HEK293 (cell line): ENCODE results near the gene KCTD6.
A peak's percentile ranks its signal among the peaks of the same experiment; 100 is the strongest.

Source experiments
- CTCF ChIA-PET: fragments of 350-600 bp; formaldehyde crosslinking; extraction: SDS; loops from one replicate; lab custom pipeline; 2021; ENCODE audit warnings: antibody characterized with exemption; lab: Yijun Ruan, JAX
- POLR2A ChIA-PET: fragments of 300-600 bp; formaldehyde crosslinking; extraction: SDS; loops from one replicate; lab custom pipeline; 2020; ENCODE audit warnings: antibody characterized with exemption, inconsistent platforms; lab: Yijun Ruan, JAX
- H3K27ac ChIP-seq: fragments of 200-500 bp; sonication (Bioruptor generic); 2 replicates; pipeline ENCODE4 v1.5.1; 2014; ENCODE audit warnings: low read depth, low read length, control low read depth, inconsistent platforms; ENCODE audit errors: extremely low read depth
- H3K36me3 ChIP-seq, 2 experiments: fragments of 200-500 bp in 1 of 2; sonication (Bioruptor generic) in 1 of 2; 1 replicate in 1 of 2; 2 replicates in 1 of 2; pipeline ENCODE4 v1.5.1; 2014 to 2017; ENCODE audit warnings: inconsistent platforms in 2 of 2, low read length in 2 of 2; ENCODE audit not compliant: control insufficient read depth in 2 of 2, insufficient read depth in 1 of 2
- H3K4me1 ChIP-seq: fragments of 200-500 bp; sonication (Bioruptor generic); 2 replicates; pipeline ENCODE4 v1.5.1; 2014; ENCODE audit warnings: mild to moderate bottlenecking, low read length, inconsistent platforms; ENCODE audit not compliant: control insufficient read depth, insufficient read depth
- H3K4me3 ChIP-seq: 2 replicates; pipeline ENCODE4 v1.5.1; 2011; ENCODE audit warnings: low read depth, mild to moderate bottlenecking, control low read depth, low read length, moderate library complexity
- H3K9me3 ChIP-seq: fragments of 200-500 bp; sonication (Bioruptor generic); 2 replicates; pipeline ENCODE4 v1.5.1; 2014; ENCODE audit warnings: low read depth, low read length, inconsistent platforms; ENCODE audit not compliant: control insufficient read depth, insufficient read depth
- EGR2 ChIP-seq: fragments of 450-650 bp; formaldehyde crosslinking; IDR thresholded peaks from 2 replicates; pipeline ENCODE4 v1.5.1; 2016; ENCODE audit warnings: low read depth, missing biosample characterization, missing genetic modification characterization
- FEZF1 ChIP-seq: fragments of 450-650 bp; formaldehyde crosslinking; IDR thresholded peaks from 2 replicates; pipeline ENCODE4 v1.5.1; 2016; ENCODE audit warnings: missing biosample characterization, missing genetic modification characterization
- PRDM10 ChIP-seq: fragments of 450-650 bp; formaldehyde crosslinking; IDR thresholded peaks from 2 replicates; pipeline ENCODE4 v1.5.1; 2016; ENCODE audit warnings: missing biosample characterization, missing genetic modification characterization
- ZBTB1 ChIP-seq: fragments of 450-650 bp; formaldehyde crosslinking; IDR thresholded peaks from 2 replicates; pipeline ENCODE4 v1.5.1; 2016; ENCODE audit warnings: missing biosample characterization, missing genetic modification characterization
- ZBTB17 ChIP-seq: fragments of 450-650 bp; formaldehyde crosslinking; IDR thresholded peaks from 2 replicates; pipeline ENCODE4 v1.5.1; 2016; ENCODE audit warnings: missing biosample characterization, missing genetic modification characterization
- ZBTB20 ChIP-seq: fragments of 450-650 bp; formaldehyde crosslinking; IDR thresholded peaks from 2 replicates; pipeline ENCODE4 v1.5.1; 2016; ENCODE audit warnings: missing biosample characterization, missing genetic modification characterization
- ZFHX2 ChIP-seq: fragments of 450-650 bp; formaldehyde crosslinking; conservative IDR thresholded peaks from 2 replicates; pipeline ENCODE4 v1.5.1; 2016; ENCODE audit warnings: missing biosample characterization, missing genetic modification characterization
- ZNF398 ChIP-seq: fragments of 450-650 bp; formaldehyde crosslinking; IDR thresholded peaks from 2 replicates; pipeline ENCODE4 v1.5.1; 2017; ENCODE audit warnings: missing biosample characterization, missing genetic modification characterization
- ZNF404 ChIP-seq: fragments of 450-650 bp; formaldehyde crosslinking; IDR thresholded peaks from 2 replicates; pipeline ENCODE4 v1.5.1; 2017; ENCODE audit warnings: missing biosample characterization, missing genetic modification characterization
- ZNF423 ChIP-seq: fragments of 450-650 bp; formaldehyde crosslinking; IDR thresholded peaks from 2 replicates; pipeline ENCODE4 v1.5.1; 2016; ENCODE audit warnings: missing biosample characterization, missing genetic modification characterization
- ZNF544 ChIP-seq: fragments of 450-650 bp; formaldehyde crosslinking; IDR thresholded peaks from 2 replicates; pipeline ENCODE4 v1.5.0; 2017; ENCODE audit warnings: missing biosample characterization, missing genetic modification characterization
- ZNF560 ChIP-seq: fragments of 450-650 bp; formaldehyde crosslinking; IDR thresholded peaks from 2 replicates; pipeline ENCODE4 v1.5.1; 2017; ENCODE audit warnings: missing biosample characterization, missing genetic modification characterization, borderline replicate concordance
- ZNF600 ChIP-seq: fragments of 450-650 bp; formaldehyde crosslinking; IDR thresholded peaks from 2 replicates; pipeline ENCODE4 v1.5.1; 2016; ENCODE audit warnings: missing biosample characterization, missing genetic modification characterization
- ZNF785 ChIP-seq: fragments of 450-650 bp; formaldehyde crosslinking; IDR thresholded peaks from 2 replicates; pipeline ENCODE4 v1.5.1; 2016; ENCODE audit warnings: missing biosample characterization, missing genetic modification characterization

The KCTD6 gene

GRCh38 chr3:58485801-58486435 lies 6.0 kb upstream of the KCTD6 start:
- Histone ChIP-seq H3K27ac (no peak overlapping the region), H3K4me3 (no peak overlapping the region), H3K4me1 (no peaks in the 10 kb centered on the region), H3K36me3 (no peaks in the 10 kb centered on the region), H3K9me3 (no peaks in the 10 kb centered on the region)
- CTCF ChIA-PET, result interaction anchor here (0.7 kb wide), 1 partner anchor 66 kb away, joined by 3 read pairs; no protein-coding TSS in a partner anchor
- POLR2A ChIA-PET, result no interaction called here
- no peak for TF ChIP-seq ZNF398 (tag by site-specific recombination)
- 0 out of 2 replicates have a peak, but pooled peaks have one; percentile 43 for TF ChIP-seq ZNF600 (tag by site-specific recombination)

- POLR2A ChIA-PET, result no interaction called here
- H3K36me3 ChIP-seq, result no peaks in the 10 kb centered on the region
- CTCF ChIA-PET, result interaction anchor here (0.7 kb wide), 1 partner anchor 1621 kb away, joined by 3 read pairs; no protein-coding TSS in a partner anchor
Observed at GRCh38 chr3:58487140-58487886, 4.6 kb upstream of the KCTD6 start.

GRCh38 chr3:58488967-58489366 lies 2.9 kb upstream of the KCTD6 start:
- H3K4me1 ChIP-seq, result no peaks in the 10 kb centered on the region
- CTCF ChIA-PET, result no interaction called here
- no peak overlapping the region for H3K27ac ChIP-seq
- POLR2A ChIA-PET, result no interaction called here
- no peaks in the 10 kb centered on the region for H3K36me3 ChIP-seq
- H3K9me3 ChIP-seq, result no peaks in the 10 kb centered on the region
- TF ChIP-seq ZNF423 (tag by site-specific recombination) (no peak), ZBTB1 (tag by site-specific recombination) (no peak), PRDM10 (tag by site-specific recombination) (peak; percentile 40; the same call in 1 of the 2 replicates), FEZF1 (no peak)
- TF ChIP-seq, all 188 proteins: peak for 1
- H3K4me3 ChIP-seq, result no peak overlapping the region

More at GRCh38 chr3:58487140-58487886, 4.6 kb upstream of the KCTD6 start:
- Histone ChIP-seq H3K4me3 (no peak overlapping the region), H3K9me3 (no peaks in the 10 kb centered on the region), H3K27ac (no peak overlapping the region), H3K4me1 (no peaks in the 10 kb centered on the region)
- 0 out of 2 replicates have a peak, but pooled peaks have one; percentile 50 for TF ChIP-seq ZNF600 (tag by site-specific recombination)
- peak; percentile 83 for TF ChIP-seq ZFHX2 (tag by site-specific recombination)
- no peak for TF ChIP-seq ZNF404 (tag by site-specific recombination)
- 0 out of 2 replicates have a peak, but pooled peaks have one; percentile 34 for TF ChIP-seq ZNF560 (tag by site-specific recombination)
- TF ChIP-seq ZNF398 (tag by site-specific recombination), result peak; percentile 64; the same call in 1 of the 2 replicates
- peak; percentile 24; the same call in 1 of the 2 replicates for TF ChIP-seq ZBTB20 (tag by site-specific recombination)
- no peak for TF ChIP-seq ZNF785 (tag by site-specific recombination)
- no peak for TF ChIP-seq ZNF544 (tag by site-specific recombination)
- peak; percentile 67; the same call in 1 of the 2 replicates for TF ChIP-seq EGR2 (tag by site-specific recombination)
- TF ChIP-seq ZBTB17 (tag by site-specific recombination), result peak; percentile 42; the same call in 1 of the 2 replicates
